Ovary (tissue), 9 donors: Measurements from ENCODE around the gene CHMP4A. TPM values are rescaled to one million over a fixed set of nuclear protein-coding genes. Genes with fewer than 3 reads are reported as not detected.
"Not testable (repeated sequence)": the region's sequence is repeated elsewhere in the genome, so short reads cannot be mapped to it uniquely, and the experiment has no call there.

Experiments used
- DNase-seq, 5 donors: peaks; one replicate each; pipeline ENCODE4 v3.0.0-alpha.2; 2019 to 2020
- H3K27ac ChIP-seq, 2 donors: fragments of 200-600 bp; one replicate each; pipeline versions ENCODE4 v1.5.1 to v1.8.0; 2019 to 2022
- H3K27me3 ChIP-seq: fragments of 200-600 bp; one replicate; pipeline ENCODE4 v1.8.0; 2022
- H3K36me3 ChIP-seq: fragments of 200-600 bp; sonication (generic); one replicate; pipeline ENCODE4 v1.5.1; 2019
- H3K4me1 ChIP-seq: one replicate; pipeline ENCODE4 v1.8.1; 2013; ENCODE audit warnings: mild to moderate bottlenecking, moderate library complexity; ENCODE audit not compliant: insufficient read depth
- H3K4me3 ChIP-seq: fragments of 200-600 bp; sonication (generic); one replicate; pipeline ENCODE4 v1.5.1; 2017
- H3K9me3 ChIP-seq, 2 donors: fragments of 200-600 bp in 1 of 2; sonication (generic) in 1 of 2; one replicate each; pipeline versions ENCODE4 v1.5.1 to v1.8.1; 2013 to 2019; ENCODE audit warnings: mild to moderate bottlenecking in 1 of 2, moderate library complexity in 1 of 2
- CTCF ChIP-seq, 3 donors: fragments of 450-650 bp in 2 of 3; fragments of 200-600 bp in 1 of 3; IDR thresholded peaks; one replicate each; pipeline versions ENCODE4 v1.5.1 to v1.8.0; 2016 to 2022; ENCODE audit warnings: antibody characterized with exemption in 3 of 3, mild to moderate bottlenecking in 1 of 3
- EP300 ChIP-seq: sonication (generic); formaldehyde crosslinking; IDR thresholded peaks from one replicate; pipeline ENCODE4 v1.6.1; 2017; ENCODE audit warnings: antibody characterized with exemption
- POLR2A ChIP-seq: fragments of 450-650 bp; IDR thresholded peaks from one replicate; pipeline ENCODE4 v1.6.1; 2017; ENCODE audit warnings: antibody characterized with exemption, mild to moderate bottlenecking, moderate library complexity
- WGBS, 3 donors: extraction: QIAGEN DNeasy Blood & Tissue Kit in 1 of 3; methylation state at CpG; one replicate each; pipeline versions ENCODE4 v1.1.5 to v1.1.7; 2013 to 2017; 5-methylcytosine and 5-hydroxymethylcytosine counted together
- intact Hi-C, 4 donors: fragments of 100-400 bp; cut with DNase I; formaldehyde crosslinking; loops; one replicate each; pipeline versions ENCODE4 v1.11.0 to v1.15.1; 2022 to 2023
- polyA plus RNA-seq, 2 donors: library from polyadenylated mRNA; stranded (reverse); fragments of 200-250 nt in 1 of 2; fragments of 350-450 nt in 1 of 2; fragmentation: Illumina TruSeq in 1 of 2; extraction: RNeasy Lipid Tissue Mini Kit (QIAGEN cat#74804) in 1 of 2; gene quantifications; one replicate each; pipeline ENCODE4 v1.2.3, GENCODE V29; 2013 to 2014
- total RNA-seq, 7 donors: library from RNA; depleted of rRNA in 2 of 7; stranded (reverse); fragments of >200 nt in 2 of 7; fragmentation: NEBNext Ultra II Directional in 3 of 7; extraction: Animal tissue kit (Norgen Biotek cat#: 25700) in 3 of 7; gene quantifications; one replicate each; pipeline versions ENCODE4 v1.1.0 to v1.2.4, GENCODE V29; 2016 to 2023
- donor health status: DM: no; HTN: no; CAD: no; lungs with moderate emphysema.
- donor health status: DM: no; HTN: no; CAD: no.
- donor health status: Bipolar disorder and iron deficiency.
- donor health status: DM: yes; HTN: yes; CAD: no.
- donor health status: DM: no; HTN: no; CAD: no.
- donor health status: DM: yes; HTN: yes; CAD: no.

The CHMP4A gene
- total and polyA plus RNA-seq, 9 donors, result 26.8 to 105 (median 41.7) TPM

GRCh38 chr14:24219080-24219479, 5.8 kb upstream of the CHMP4A start:
- no peaks in the 10 kb centered on the region for H3K27me3 ChIP-seq
- no peak overlapping the region for H3K4me3 ChIP-seq
- intact Hi-C loops, result no loop called here
- no peaks in the 10 kb centered on the region for H3K4me1 ChIP-seq
- no peak overlapping the region for H3K27ac ChIP-seq
- H3K9me3 ChIP-seq, result no peaks in the 10 kb centered on the region
- WGBS, 3 donors, result 87 to 94% (median 89%) methylated on average over 4 of the region's 4 CpGs
- H3K36me3 ChIP-seq, result no peaks in the 10 kb centered on the region
- no peak for DNase-seq
- TF ChIP-seq EP300 (no peak), POLR2A (no peak), CTCF (IDR thresholded peaks at IDR 0.05) (no peak)

- DNase-seq, result peak in 1 of 5 donors; percentile 19
- intact Hi-C loops, H3K4me3 ChIP-seq, H3K27me3 ChIP-seq, H3K9me3 ChIP-seq, H3K36me3 ChIP-seq, H3K27ac ChIP-seq, H3K4me1 ChIP-seq: not testable (repeated sequence)
- 90 to 95% (median 94%) methylated on average over 1 of the region's 1 CpG for WGBS, 3 donors
Measured at GRCh38 chr14:24216876-24217275, 3.6 kb upstream of the CHMP4A start.

- TF ChIP-seq CTCF (IDR thresholded peaks at IDR 0.05) (no peak), POLR2A (no peak), EP300 (no peak)
- Histone ChIP-seq H3K27ac (peak overlapping the region in 1 of 2 donors; percentile 24), H3K27me3 (no peaks in the 10 kb centered on the region), H3K4me1 (peaks cover 2% of the 10 kb centered on the region), H3K9me3 (no peaks in the 10 kb centered on the region), H3K4me3 (peak overlapping the region; percentile 77), H3K36me3 (no peaks in the 10 kb centered on the region)
- WGBS, 3 donors, result 86 to 94% (median 88%) methylated on average over 2 of the region's 2 CpGs
- intact Hi-C loops, result no loop called here
- DNase-seq, result no peak
Measured at GRCh38 chr14:24216345-24216699, 3.0 kb upstream of the CHMP4A start.

- DNase-seq, result peak; percentile 77 to 87 (median 84)
- Histone ChIP-seq H3K27ac (peak within 1 kb of the TSS in 1 of 2 donors; percentile 79), H3K4me1 (peaks cover 2% of the 10 kb centered on the region), H3K9me3 (no peaks in the 10 kb centered on the region), H3K4me3 (peak within 1 kb of the TSS; percentile 77), H3K36me3 (no peaks in the 10 kb centered on the region), H3K27me3 (no peaks in the 10 kb centered on the region)
- 0 to 1% (median 0%) methylated on average over 40 of the region's 40 CpGs for WGBS, 3 donors
- TF ChIP-seq CTCF (IDR thresholded peaks at IDR 0.05) (peak in 2 of 3 donors; percentile 20 to 61), EP300 (no peak), POLR2A (peak; percentile 70)
- intact Hi-C loops, result no loop called here
Measured at GRCh38 chr14:24215495-24216344, 2.4 kb upstream of the CHMP4A start, which contains the start of gene MDP1. Gene MDP1, minus strand, starts transcription at chr14:24216066. Its CDS starts 111 bp downstream, at chr14:24215955.
